Measurements from ENCODE around the gene LAMB2. TPM values are rescaled to one million over a fixed set of nuclear protein-coding genes. Genes with fewer than 3 reads are reported as not detected.

The LAMB2 gene
- total RNA-seq, 1 experiment from 2014 or later = 43.6 TPM

- peak; percentile 50 for DNase-seq (ENCODE audit: low read depth, low spot score)
- in situ Hi-C loops (cut with HindIII; ENCODE audit: low pct_unique_long_range_greater_than_20kb, low sequenced_read_pairs) = no loop called here
Measured at GRCh38 chr3:49124991-49125670, 7.7 kb downstream of the LAMB2 start.

GRCh38 chr3:49124203-49124602 is 8.6 kb downstream of the LAMB2 start:
- no peak for DNase-seq (ENCODE audit: low read depth, low spot score)
- in situ Hi-C loops (cut with HindIII; ENCODE audit: low pct_unique_long_range_greater_than_20kb, low sequenced_read_pairs) = no loop called here

GRCh38 chr3:49123687-49124086 is 9.2 kb downstream of the LAMB2 start:
- in situ Hi-C loops (cut with HindIII; ENCODE audit: low pct_unique_long_range_greater_than_20kb, low sequenced_read_pairs) = no loop called here
- no peak for DNase-seq (ENCODE audit: low read depth, low spot score)

GRCh38 chr3:49122886-49123545 is 9.8 kb downstream of the LAMB2 start:
- in situ Hi-C loops (cut with HindIII; ENCODE audit: low pct_unique_long_range_greater_than_20kb, low sequenced_read_pairs) = no loop called here
- DNase-seq (ENCODE audit: low read depth, low spot score) = no peak

GRCh38 chr3:49122451-49122850 is 10.4 kb downstream of the LAMB2 start:
- DNase-seq (ENCODE audit: low read depth, low spot score) = no peak
- in situ Hi-C loops (cut with HindIII; ENCODE audit: low pct_unique_long_range_greater_than_20kb, low sequenced_read_pairs) = no loop called here

GRCh38 chr3:49122022-49122421 is 10.8 kb downstream of the LAMB2 start:
- in situ Hi-C loops (cut with HindIII; ENCODE audit: low pct_unique_long_range_greater_than_20kb, low sequenced_read_pairs) = no loop called here
- no peak for DNase-seq (ENCODE audit: low read depth, low spot score)

- in situ Hi-C loops (cut with HindIII; ENCODE audit: low pct_unique_long_range_greater_than_20kb, low sequenced_read_pairs) = no loop called here
- DNase-seq (ENCODE audit: low read depth, low spot score) = no peak
Measured at GRCh38 chr3:49121132-49121736, 11.6 kb downstream of the LAMB2 start.

GRCh38 chr3:49120438-49121131 is 12.3 kb downstream of the LAMB2 start, which contains the start of gene USP19:
Gene USP19, minus strand, starts transcription at chr3:49120823. Its CDS starts 1,678 bp downstream, at chr3:49119145.
- DNase-seq (ENCODE audit: low read depth, low spot score) = peak; percentile 94
- in situ Hi-C loops (cut with HindIII; ENCODE audit: low pct_unique_long_range_greater_than_20kb, low sequenced_read_pairs) = no loop called here

GRCh38 chr3:49120096-49120437 is 12.8 kb downstream of the LAMB2 start:
- in situ Hi-C loops (cut with HindIII; ENCODE audit: low pct_unique_long_range_greater_than_20kb, low sequenced_read_pairs) = no loop called here
- DNase-seq (ENCODE audit: low read depth, low spot score) = no peak

GRCh38 chr3:49119439-49119838 is 13.4 kb downstream of the LAMB2 start:
- DNase-seq (ENCODE audit: low read depth, low spot score) = no peak
- in situ Hi-C loops (cut with HindIII; ENCODE audit: low pct_unique_long_range_greater_than_20kb, low sequenced_read_pairs) = no loop called here

GRCh38 chr3:49119036-49119435 is 13.8 kb downstream of the LAMB2 start:
- in situ Hi-C loops (cut with HindIII; ENCODE audit: low pct_unique_long_range_greater_than_20kb, low sequenced_read_pairs) = no loop called here

GRCh38 chr3:49112262-49112661 is 20.6 kb downstream of the LAMB2 start:
- in situ Hi-C loops (cut with HindIII; ENCODE audit: low pct_unique_long_range_greater_than_20kb, low sequenced_read_pairs) = no loop called here

More at GRCh38 chr3:49119036-49119435, 13.8 kb downstream of the LAMB2 start:
- no peak for DNase-seq (ENCODE audit: low read depth, low spot score)

GRCh38 chr3:49111347-49111746 is 21.5 kb downstream of the LAMB2 start:
- in situ Hi-C loops (cut with HindIII; ENCODE audit: low pct_unique_long_range_greater_than_20kb, low sequenced_read_pairs) = no loop called here
- no peak for DNase-seq (ENCODE audit: low read depth, low spot score)

More at GRCh38 chr3:49112262-49112661, 20.6 kb downstream of the LAMB2 start:
- no peak for DNase-seq (ENCODE audit: low read depth, low spot score)

- no peak for DNase-seq (ENCODE audit: low read depth, low spot score)
- in situ Hi-C loops (cut with HindIII; ENCODE audit: low pct_unique_long_range_greater_than_20kb, low sequenced_read_pairs) = no loop called here
Measured at GRCh38 chr3:49110780-49111179, 22.1 kb downstream of the LAMB2 start.

GRCh38 chr3:49108346-49108745 is 24.5 kb downstream of the LAMB2 start:
- no peak for DNase-seq (ENCODE audit: low read depth, low spot score)
- in situ Hi-C loops (cut with HindIII; ENCODE audit: low pct_unique_long_range_greater_than_20kb, low sequenced_read_pairs) = no loop called here

GRCh38 chr3:49104427-49105291 is 28.2 kb downstream of the LAMB2 start, which contains the start of gene QARS1:
Gene QARS1, minus strand, starts transcription at chr3:49104757. Its CDS starts 24 bp downstream, at chr3:49104733.
- in situ Hi-C loops (cut with HindIII; ENCODE audit: low pct_unique_long_range_greater_than_20kb, low sequenced_read_pairs) = no loop called here
- DNase-seq (ENCODE audit: low read depth, low spot score) = peak; percentile 96

- no peak for DNase-seq (ENCODE audit: low read depth, low spot score)
- in situ Hi-C loops (cut with HindIII; ENCODE audit: low pct_unique_long_range_greater_than_20kb, low sequenced_read_pairs) = no loop called here
Measured at GRCh38 chr3:49104052-49104426, 28.8 kb downstream of the LAMB2 start.
